Loucy (cell line): ENCODE measurements around the gene PKNOX2.

ENCODE experiments used
- H2AFZ ChIP-seq: fragments of 200-600 bp; sonication (generic); 2 replicates; pipeline ENCODE4 v1.6.0; 2016; ENCODE audit warnings: antibody characterized with exemption, mild to moderate bottlenecking, low read length, moderate library complexity
- H3F3A ChIP-seq: fragments of 200-600 bp; 2 replicates; pipeline ENCODE4 v1.6.0; 2016; ENCODE audit warnings: antibody characterized with exemption, low read depth, mild to moderate bottlenecking
- H3K27me3 ChIP-seq: fragments of 200-600 bp; sonication (generic); 2 replicates; pipeline ENCODE4 v1.6.1; 2014; ENCODE audit warnings: low read length, mild to moderate bottlenecking; ENCODE audit not compliant: insufficient read depth, poor library complexity, severe bottlenecking
- H3K36me3 ChIP-seq: fragments of 200-600 bp; sonication (generic); 2 replicates; pipeline ENCODE4 v1.6.1; 2016; ENCODE audit warnings: low read length; ENCODE audit not compliant: insufficient read depth
- H3K4me1 ChIP-seq: fragments of 200-600 bp; sonication (generic); 2 replicates; pipeline ENCODE4 v1.5.1; 2014; ENCODE audit warnings: low read length, mild to moderate bottlenecking; ENCODE audit not compliant: insufficient read depth, poor library complexity, severe bottlenecking
- H3K4me2 ChIP-seq: fragments of 200-600 bp; sonication (generic); 2 replicates; pipeline ENCODE4 v1.6.0; 2014; ENCODE audit warnings: antibody characterized with exemption, low read length, low read depth, mild to moderate bottlenecking; ENCODE audit not compliant: poor library complexity, severe bottlenecking
- H3K4me3 ChIP-seq: fragments of 200-600 bp; sonication (generic); 2 replicates; pipeline ENCODE4 v1.5.1; 2014; ENCODE audit warnings: low read length, mild to moderate bottlenecking, mixed read lengths; ENCODE audit not compliant: poor library complexity, severe bottlenecking
- H3K79me2 ChIP-seq: fragments of 200-600 bp; sonication (generic); 2 replicates; pipeline ENCODE4 v1.6.1; 2014; ENCODE audit warnings: low read length; ENCODE audit not compliant: insufficient read depth
- H3K9ac ChIP-seq: fragments of 200-600 bp; sonication (generic); 2 replicates; pipeline ENCODE4 v1.6.0; 2014; ENCODE audit warnings: mild to moderate bottlenecking, low read depth, low read length, moderate library complexity; ENCODE audit not compliant: poor library complexity, severe bottlenecking
- H3K9me2 ChIP-seq: fragments of 200-600 bp; sonication (generic); replicated peaks from 2 replicates; pipeline ENCODE4 v1.6.1; 2016; ENCODE audit warnings: low read depth, low read length, mixed read lengths
- H3K9me3 ChIP-seq: fragments of 200-600 bp; sonication (generic); 2 replicates; pipeline ENCODE4 v1.6.1; 2014; ENCODE audit warnings: mild to moderate bottlenecking, antibody characterized with exemption, low read length, low read depth; ENCODE audit not compliant: insufficient read depth
- H4K20me1 ChIP-seq: fragments of 200-600 bp; sonication (generic); 2 replicates; pipeline ENCODE4 v1.6.0; 2014; ENCODE audit warnings: antibody characterized with exemption, low read length, mild to moderate bottlenecking; ENCODE audit not compliant: insufficient read depth, poor library complexity, severe bottlenecking
- CTCF ChIP-seq: fragments of 200-600 bp; sonication (generic); conservative IDR thresholded peaks from 2 replicates; pipeline ENCODE4 v1.5.1; 2014; ENCODE audit warnings: mild to moderate bottlenecking, antibody characterized with exemption, low read length
- EZH2phosphoT487 ChIP-seq: fragments of 200-600 bp; IDR thresholded peaks from 2 replicates; pipeline ENCODE4 v1.6.1; 2018; ENCODE audit warnings: antibody characterized with exemption, mild to moderate bottlenecking, moderate library complexity, borderline replicate concordance

Gene PKNOX2

GRCh38 chr11:125327518-125328224, 163.1 kb downstream of the PKNOX2 start:
- H4K20me1 ChIP-seq: no peaks in the 10 kb centered on the region
- H3K27me3 ChIP-seq: no peaks in the 10 kb centered on the region
- no peaks in the 10 kb centered on the region for H3K9me2 ChIP-seq
- no peak overlapping the region for H3K4me3 ChIP-seq
- no peak overlapping the region for H2AFZ ChIP-seq
- H3F3A ChIP-seq: no peaks in the 10 kb centered on the region
- no peak overlapping the region for H3K4me2 ChIP-seq
- H3K4me1 ChIP-seq: no peaks in the 10 kb centered on the region
- no peak for TF ChIP-seq EZH2phosphoT487
- no peaks in the 10 kb centered on the region for H3K36me3 ChIP-seq
- H3K9ac ChIP-seq: no peak overlapping the region
- no peaks in the 10 kb centered on the region for H3K79me2 ChIP-seq
- H3K9me3 ChIP-seq: no peaks in the 10 kb centered on the region

- no peaks in the 10 kb centered on the region for H3K4me1 ChIP-seq
- TF ChIP-seq EZH2phosphoT487 (no peak), CTCF (no peak)
- H3F3A ChIP-seq: no peaks in the 10 kb centered on the region
- H3K79me2 ChIP-seq: no peaks in the 10 kb centered on the region
- H4K20me1 ChIP-seq: no peaks in the 10 kb centered on the region
- no peak overlapping the region for H3K4me2 ChIP-seq
- H3K9ac ChIP-seq: no peak overlapping the region
- no peaks in the 10 kb centered on the region for H3K9me3 ChIP-seq
- no peak overlapping the region for H2AFZ ChIP-seq
- no peaks in the 10 kb centered on the region for H3K9me2 ChIP-seq
- no peaks in the 10 kb centered on the region for H3K27me3 ChIP-seq
- H3K4me3 ChIP-seq: no peak overlapping the region
- no peaks in the 10 kb centered on the region for H3K36me3 ChIP-seq
Measured at GRCh38 chr11:125328225-125328580, 163.7 kb downstream of the PKNOX2 start.

GRCh38 chr11:125329786-125330185, 165.2 kb downstream of the PKNOX2 start:
- no peak overlapping the region for H3K4me2 ChIP-seq
- no peaks in the 10 kb centered on the region for H3K9me3 ChIP-seq
- no peaks in the 10 kb centered on the region for H3K36me3 ChIP-seq
- no peaks in the 10 kb centered on the region for H3K79me2 ChIP-seq
- H2AFZ ChIP-seq: peak overlapping the region; percentile 0; the same call in 1 of the 2 replicates
- TF ChIP-seq CTCF: no peak
- no peak for TF ChIP-seq EZH2phosphoT487
- no peak overlapping the region for H3K9ac ChIP-seq
- no peaks in the 10 kb centered on the region for H3F3A ChIP-seq
- H4K20me1 ChIP-seq: no peaks in the 10 kb centered on the region
- no peaks in the 10 kb centered on the region for H3K9me2 ChIP-seq
- H3K27me3 ChIP-seq: no peaks in the 10 kb centered on the region
- no peak overlapping the region for H3K4me3 ChIP-seq
- H3K4me1 ChIP-seq: no peaks in the 10 kb centered on the region
